Activated naive CD8-positive, alpha-beta T cell treated with anti-CD3 and anti-CD28 coated beads, Interleukin-2, amount 50 U/mL, for 24 hours (primary cell): ENCODE results near the gene FUS.
"Not testable (repeated sequence)": the region's sequence is repeated elsewhere in the genome, so short reads cannot be mapped to it uniquely, and the experiment has no call there.

Experiments used
- ATAC-seq: fragments of 150-1000 bp; cut with Tn5 transposase; one replicate; pipeline ENCODE4 v1.10.0; 2021
- DNase-seq: peaks from one replicate; pipeline ENCODE4 v3.0.0; 2021
- H3K27ac Mint-ChIP-seq: one replicate; pipeline ENCODE4 v1.8.0; 2021; ENCODE audit warnings: mild to moderate bottlenecking, mixed read lengths
- H3K27me3 Mint-ChIP-seq: one replicate; pipeline ENCODE4 v1.8.0; 2021; ENCODE audit warnings: mixed read lengths
- H3K36me3 Mint-ChIP-seq: one replicate; pipeline ENCODE4 v1.8.0; 2021; ENCODE audit warnings: low read depth, mixed read lengths
- H3K4me1 Mint-ChIP-seq: one replicate; pipeline ENCODE4 v1.8.0; 2021; ENCODE audit warnings: mixed read lengths
- H3K4me3 Mint-ChIP-seq: one replicate; pipeline ENCODE4 v1.8.0; 2021; ENCODE audit warnings: mild to moderate bottlenecking, moderate library complexity, mixed read lengths
- H3K9me3 Mint-ChIP-seq: one replicate; pipeline ENCODE4 v1.8.0; 2021; ENCODE audit warnings: mixed read lengths

FUS gene

GRCh38 chr16:31200111-31200510 lies 20.2 kb downstream of the FUS start:
- DNase-seq, ATAC-seq, H3K27me3 Mint-ChIP-seq, H3K4me3 Mint-ChIP-seq, H3K9me3 Mint-ChIP-seq: not testable (repeated sequence)
- Mint-ChIP-seq H3K36me3 (peaks cover 19% of the 10 kb centered on the region), H3K4me1 (peaks cover 57% of the 10 kb centered on the region), H3K27ac (peak overlapping the region; percentile 47)

GRCh38 chr16:31200821-31201568 lies 21.1 kb downstream of the FUS start:
- Mint-ChIP-seq H3K4me3 (peak overlapping the region; percentile 76), H3K36me3 (peaks cover 13% of the 10 kb centered on the region), H3K9me3 (no peaks in the 10 kb centered on the region), H3K4me1 (peaks cover 55% of the 10 kb centered on the region), H3K27me3 (no peaks in the 10 kb centered on the region), H3K27ac (no peak overlapping the region)
- ATAC-seq (peak; percentile 29), DNase-seq (no peak)

- ATAC-seq (peak; percentile 41), DNase-seq (no peak)
- Mint-ChIP-seq H3K27me3 (no peaks in the 10 kb centered on the region), H3K4me1 (peaks cover 49% of the 10 kb centered on the region), H3K27ac (peak overlapping the region; percentile 59), H3K9me3 (no peaks in the 10 kb centered on the region), H3K4me3 (peak overlapping the region; percentile 76), H3K36me3 (peaks cover 6% of the 10 kb centered on the region)
Observed at GRCh38 chr16:31201582-31202413, 21.9 kb downstream of the FUS start.

GRCh38 chr16:31202414-31203375 lies 22.8 kb downstream of the FUS start, which contains the start of gene PYCARD:
Gene PYCARD (minus strand): TSS chr16:31202760. CDS start chr16:31202690, 70 bp downstream.
- H3K27ac Mint-ChIP-seq: peak within 1 kb of the TSS; percentile 59
- H3K27me3 Mint-ChIP-seq: no peaks in the 10 kb centered on the region
- ATAC-seq (peak; percentile 34), DNase-seq (peak; percentile 52)
- no peaks in the 10 kb centered on the region for H3K9me3 Mint-ChIP-seq
- H3K4me1 Mint-ChIP-seq: peaks cover 46% of the 10 kb centered on the region
- peaks cover 4% of the 10 kb centered on the region for H3K36me3 Mint-ChIP-seq
- peak within 1 kb of the TSS; percentile 76 for H3K4me3 Mint-ChIP-seq

- DNase-seq (no peak), ATAC-seq (no peak)
- H3K4me1 Mint-ChIP-seq: peaks cover 25% of the 10 kb centered on the region
- H3K27me3 Mint-ChIP-seq: no peaks in the 10 kb centered on the region
- no peak overlapping the region for H3K27ac Mint-ChIP-seq
- peaks cover under 1% of the 10 kb centered on the region for H3K36me3 Mint-ChIP-seq
- H3K9me3 Mint-ChIP-seq: no peaks in the 10 kb centered on the region
- no peak overlapping the region for H3K4me3 Mint-ChIP-seq
Observed at GRCh38 chr16:31204871-31205666, 25.1 kb downstream of the FUS start.

- H3K9me3 Mint-ChIP-seq: no peaks in the 10 kb centered on the region
- peaks cover 3% of the 10 kb centered on the region for H3K27me3 Mint-ChIP-seq
- H3K4me3 Mint-ChIP-seq: no peak overlapping the region
- H3K36me3 Mint-ChIP-seq: no peaks in the 10 kb centered on the region
- H3K4me1 Mint-ChIP-seq: peaks cover 15% of the 10 kb centered on the region
- no peak overlapping the region for H3K27ac Mint-ChIP-seq
- DNase-seq: no peak
- no peak for ATAC-seq
Observed at GRCh38 chr16:31206776-31207175, 26.8 kb downstream of the FUS start.

GRCh38 chr16:31213342-31213741 lies 33.4 kb downstream of the FUS start:
- ATAC-seq (no peak), DNase-seq (no peak)
- Mint-ChIP-seq H3K9me3 (no peaks in the 10 kb centered on the region), H3K36me3 (no peaks in the 10 kb centered on the region), H3K4me3 (no peak overlapping the region), H3K27ac (no peak overlapping the region), H3K27me3 (peaks cover 43% of the 10 kb centered on the region), H3K4me1 (peaks cover 21% of the 10 kb centered on the region)

GRCh38 chr16:31213877-31214707 lies 34.2 kb downstream of the FUS start, which contains the start of gene TRIM72:
Gene TRIM72 (plus strand): TSS chr16:31214119. CDS start chr16:31214739, 620 bp downstream.
- no peak for DNase-seq
- H3K9me3 Mint-ChIP-seq: no peaks in the 10 kb centered on the region
- ATAC-seq: no peak
- no peak within 1 kb of the TSS for H3K27ac Mint-ChIP-seq
- peaks cover 21% of the 10 kb centered on the region for H3K4me1 Mint-ChIP-seq
- H3K4me3 Mint-ChIP-seq: no peak within 1 kb of the TSS
- peaks cover 50% of the 10 kb centered on the region for H3K27me3 Mint-ChIP-seq
- H3K36me3 Mint-ChIP-seq: no peaks in the 10 kb centered on the region

- Mint-ChIP-seq H3K9me3 (no peaks in the 10 kb centered on the region), H3K27me3 (peaks cover 51% of the 10 kb centered on the region), H3K4me3 (peak overlapping the region; percentile 21), H3K27ac (no peak overlapping the region), H3K4me1 (peaks cover 21% of the 10 kb centered on the region), H3K36me3 (no peaks in the 10 kb centered on the region)
- no peak for ATAC-seq
- no peak for DNase-seq
Observed at GRCh38 chr16:31214708-31215286, 34.9 kb downstream of the FUS start.

GRCh38 chr16:31215287-31216162 lies 35.6 kb downstream of the FUS start:
- DNase-seq: no peak
- H3K27me3 Mint-ChIP-seq: peaks cover 51% of the 10 kb centered on the region

GRCh38 chr16:31216422-31217135 lies 36.6 kb downstream of the FUS start, which contains the start of gene PYDC1:
Gene PYDC1 (minus strand): TSS chr16:31217135. CDS start chr16:31217028, 107 bp downstream.
- Mint-ChIP-seq H3K9me3 (no peaks in the 10 kb centered on the region), H3K4me3 (peak within 1 kb of the TSS; percentile 69), H3K4me1 (peaks cover 19% of the 10 kb centered on the region), H3K27ac (no peak within 1 kb of the TSS), H3K36me3 (no peaks in the 10 kb centered on the region), H3K27me3 (peaks cover 58% of the 10 kb centered on the region)
- ATAC-seq: no peak
- no peak for DNase-seq

More at GRCh38 chr16:31215287-31216162, 35.6 kb downstream of the FUS start:
- Mint-ChIP-seq H3K4me1 (peaks cover 21% of the 10 kb centered on the region), H3K9me3 (no peaks in the 10 kb centered on the region), H3K4me3 (peak overlapping the region; percentile 69), H3K36me3 (no peaks in the 10 kb centered on the region), H3K27ac (no peak overlapping the region)
- peak; percentile 55 for ATAC-seq
